HG03439 (cell line): Measurements from ENCODE around the gene PLXDC2.

Source experiments
- ATAC-seq: cut with Tn5 transposase; IDR thresholded peaks from one replicate; pipeline ENCODE4 v1.9.1; 2021; ENCODE audit warnings: mild to moderate bottlenecking, moderate library complexity; ENCODE audit not compliant: unreplicated experiment

The PLXDC2 gene

DNA sequence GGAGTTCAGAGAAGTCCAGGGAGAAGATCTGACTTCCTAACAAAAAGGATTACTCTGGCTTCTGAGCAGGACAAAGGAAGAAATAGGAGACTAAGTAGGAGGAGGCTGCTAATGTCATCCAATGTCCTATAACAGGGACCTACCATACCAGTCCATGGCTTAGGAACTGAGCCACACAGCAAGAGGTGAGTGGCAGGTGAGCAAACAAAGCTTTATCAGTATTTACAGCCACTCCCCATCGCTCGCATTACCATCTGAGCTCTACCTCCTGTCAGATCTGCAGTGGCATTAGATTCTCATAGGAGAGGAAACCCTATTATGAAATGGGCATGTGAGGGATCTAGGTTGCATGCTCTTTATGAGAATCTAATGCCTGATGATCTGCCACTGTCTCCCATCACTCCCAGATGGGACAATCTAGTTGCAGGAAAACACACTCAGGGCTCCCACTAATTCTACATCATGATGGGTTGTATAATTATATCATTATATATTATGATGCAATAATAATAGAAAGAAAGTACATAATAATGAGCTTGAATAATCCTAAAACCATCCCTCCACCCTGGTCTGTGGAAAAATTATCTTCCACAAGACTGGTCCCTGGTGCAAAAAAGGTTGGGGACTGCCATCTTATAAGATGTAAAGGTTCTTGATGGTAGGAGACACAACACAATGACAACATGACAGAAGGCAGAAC lies 487.4 kb downstream of the PLXDC2 start:
- ATAC-seq, result no peak

GRCh38 chr10:20313665-20314064 lies 497.4 kb downstream of the PLXDC2 start:
- ATAC-seq, result no peak

- ATAC-seq, result no peak
Measured at GRCh38 chr10:20314431-20314830, 498.2 kb downstream of the PLXDC2 start.

DNA sequence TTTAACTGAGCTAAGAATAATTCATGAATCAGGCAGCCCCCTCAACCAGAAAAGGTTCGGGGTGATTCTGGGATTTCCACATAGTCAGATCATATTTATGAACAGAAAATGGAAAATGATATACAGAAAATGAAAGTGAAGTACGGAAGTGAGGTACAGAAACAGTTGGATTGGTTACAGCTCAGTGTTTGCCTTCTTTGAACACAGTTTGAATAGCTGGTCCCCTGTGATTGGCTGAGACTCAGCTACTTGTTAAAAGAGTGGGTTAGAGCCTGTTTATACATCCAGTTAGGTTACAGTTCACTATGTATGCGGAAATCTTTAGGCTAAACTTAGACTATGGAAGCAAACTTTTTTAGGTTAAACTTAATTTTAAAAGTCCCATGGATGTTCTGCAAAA lies 511.7 kb downstream of the PLXDC2 start:
- ATAC-seq, result no peak

GRCh38 chr10:20330246-20330645 lies 514.0 kb downstream of the PLXDC2 start:
- no peak for ATAC-seq

GRCh38 chr10:20334559-20334958 lies 518.3 kb downstream of the PLXDC2 start:
- ATAC-seq, result no peak
